ENCODE data around the gene MIXL1.
"Not testable (repeated sequence)": the region's sequence is repeated elsewhere in the genome, so short reads cannot be mapped to it uniquely, and the experiment has no call there.

MIXL1 gene

GRCh38 chr1:226216056-226216455, 7.4 kb upstream of the MIXL1 start:
- no peak for DNase-seq

GRCh38 chr1:226217273-226217672, 6.2 kb upstream of the MIXL1 start:
- no peak for DNase-seq

- DNase-seq, result no peak
Measured at GRCh38 chr1:226220473-226221189, 2.8 kb upstream of the MIXL1 start.

- no peak for DNase-seq
Measured at GRCh38 chr1:226222686-226223085, 778 bp upstream of the MIXL1 start.

GRCh38 chr1:226223786-226224244, 351 bp downstream of the MIXL1 start:
- DNase-seq, result peak; percentile 51

GRCh38 chr1:226226601-226227000, 3.1 kb downstream of the MIXL1 start:
- DNase-seq, result no peak

- DNase-seq, result no peak
Measured at GRCh38 chr1:226233293-226233692, 9.8 kb downstream of the MIXL1 start.

- no peak for DNase-seq
Measured at GRCh38 chr1:226233806-226234205, 10.3 kb downstream of the MIXL1 start.

- DNase-seq, result no peak
Measured at GRCh38 chr1:226236826-226237225, 13.4 kb downstream of the MIXL1 start.

GRCh38 chr1:226239421-226239820, 16.0 kb downstream of the MIXL1 start:
- DNase-seq, result no peak

GRCh38 chr1:226248091-226248490, 24.6 kb downstream of the MIXL1 start:
- no peak for DNase-seq

GRCh38 chr1:226248796-226249195, 25.3 kb downstream of the MIXL1 start:
- DNase-seq, result no peak

GRCh38 chr1:226250511-226250910, 27.0 kb downstream of the MIXL1 start:
- no peak for DNase-seq

- DNase-seq, result not testable (repeated sequence)
Measured at GRCh38 chr1:226252841-226253240, 29.4 kb downstream of the MIXL1 start.

- no peak for DNase-seq
Measured at GRCh38 chr1:226253933-226254332, 30.5 kb downstream of the MIXL1 start.

GRCh38 chr1:226255380-226255779, 31.9 kb downstream of the MIXL1 start:
- DNase-seq, result no peak

- DNase-seq, result no peak
Measured at GRCh38 chr1:226261818-226262217, 38.4 kb downstream of the MIXL1 start.

GRCh38 chr1:226268421-226269124, 45.1 kb downstream of the MIXL1 start:
- no peak for DNase-seq

GRCh38 chr1:226272233-226272902, 48.9 kb downstream of the MIXL1 start:
- DNase-seq, result peak; percentile 81

GRCh38 chr1:226274138-226274537, 50.7 kb downstream of the MIXL1 start:
- no peak for DNase-seq

GRCh38 chr1:226276077-226276682, 52.7 kb downstream of the MIXL1 start:
- DNase-seq, result no peak

Measured in NCI-H2227 treated with DMSO at 0.1 percent for 48 hours (cell line).